ENCODE data around the gene GRM6. TPM values are rescaled to one million over a fixed set of nuclear protein-coding genes. Genes with fewer than 3 reads are reported as not detected.

The GRM6 gene
- polyA plus RNA-seq, 3 donors: not detected

DNA sequence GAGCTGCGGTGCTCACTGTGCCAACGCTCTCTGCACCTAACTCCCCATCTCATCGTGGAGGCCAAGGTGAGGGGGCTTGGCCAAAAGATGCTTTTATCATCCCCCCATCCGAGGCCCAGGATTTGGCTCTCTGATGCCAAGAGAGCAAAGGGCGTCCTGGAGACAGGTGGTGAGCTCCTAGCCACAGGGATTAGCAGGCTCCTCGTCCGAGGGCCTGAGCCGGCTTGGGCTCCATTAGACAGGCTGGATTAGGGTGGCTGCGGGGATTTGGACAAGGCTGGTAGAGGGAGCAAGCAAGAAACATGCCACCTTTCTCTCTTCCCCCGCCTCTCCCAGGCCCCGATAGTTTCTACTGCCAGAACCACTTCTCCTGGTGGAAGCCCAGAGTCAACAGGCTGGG lies 1.0 kb upstream of the GRM6 start:
- peaks cover 20 to 68% (median 45%) of the 10 kb centered on the region in 7 donors for H3K9me3 Mint-ChIP-seq
- intact Hi-C loops (cut with micrococcal nuclease): no loop called here
- H4K20me1 ChIP-seq (ENCODE audit: insufficient read depth, low read length): no peaks in the 10 kb centered on the region
- peaks cover 38 to 48% of the 10 kb centered on the region in 2 donors for H3K9me3 ChIP-seq (replicated peaks in 1 of 2; ENCODE audit: control insufficient read depth in 1 of 2, insufficient read depth in 1 of 2, low read length in 2 of 2)
- no peak overlapping the region for H3K27ac Mint-ChIP-seq
- peaks cover 33 to 48% (median 38%) of the 10 kb centered on the region in 3 donors for H3K27me3 Mint-ChIP-seq (ENCODE audit: low read depth in 3 of 3)
- TF ChIP-seq, protein P1, sequence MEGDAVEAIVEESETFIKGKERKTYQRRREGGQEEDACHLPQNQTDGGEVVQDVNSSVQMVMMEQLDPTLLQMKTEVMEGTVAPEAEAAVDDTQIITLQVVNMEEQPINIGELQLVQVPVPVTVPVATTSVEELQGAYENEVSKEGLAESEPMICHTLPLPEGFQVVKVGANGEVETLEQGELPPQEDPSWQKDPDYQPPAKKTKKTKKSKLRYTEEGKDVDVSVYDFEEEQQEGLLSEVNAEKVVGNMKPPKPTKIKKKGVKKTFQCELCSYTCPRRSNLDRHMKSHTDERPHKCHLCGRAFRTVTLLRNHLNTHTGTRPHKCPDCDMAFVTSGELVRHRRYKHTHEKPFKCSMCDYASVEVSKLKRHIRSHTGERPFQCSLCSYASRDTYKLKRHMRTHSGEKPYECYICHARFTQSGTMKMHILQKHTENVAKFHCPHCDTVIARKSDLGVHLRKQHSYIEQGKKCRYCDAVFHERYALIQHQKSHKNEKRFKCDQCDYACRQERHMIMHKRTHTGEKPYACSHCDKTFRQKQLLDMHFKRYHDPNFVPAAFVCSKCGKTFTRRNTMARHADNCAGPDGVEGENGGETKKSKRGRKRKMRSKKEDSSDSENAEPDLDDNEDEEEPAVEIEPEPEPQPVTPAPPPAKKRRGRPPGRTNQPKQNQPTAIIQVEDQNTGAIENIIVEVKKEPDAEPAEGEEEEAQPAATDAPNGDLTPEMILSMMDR (IDR thresholded peaks at IDR 0.05): no peak
- H3K27ac ChIP-seq (ENCODE audit: low read depth in 1 of 2, low read length in 2 of 2): no peak overlapping the region
- no peaks in the 10 kb centered on the region for H3K36me3 Mint-ChIP-seq
- 75% methylated on average over 4 of the region's 11 CpGs for WGBS (ENCODE audit: insufficient coverage)
- no peak overlapping the region for H3K4me2 ChIP-seq (replicated peaks; ENCODE audit: extremely low read depth, low read length, poor library complexity, severe bottlenecking)
- no peak for DNase-seq
- H3K27me3 ChIP-seq (ENCODE audit: control insufficient read depth in 2 of 2, insufficient read depth in 2 of 2, low read length in 2 of 2): peaks cover 0 to 35% of the 10 kb centered on the region in 2 donors
- H3K4me3 Mint-ChIP-seq: no peak overlapping the region
- no peak overlapping the region for H2AFZ ChIP-seq (ENCODE audit: insufficient read depth, low read depth, low read length, poor library complexity, severe bottlenecking)
- H3K36me3 ChIP-seq (replicated peaks in 1 of 2; ENCODE audit: control insufficient read depth in 1 of 2, insufficient read depth in 2 of 2, low read length in 2 of 2): no peaks in the 10 kb centered on the region
- no peaks in the 10 kb centered on the region for H3K4me1 Mint-ChIP-seq
- no peaks in the 10 kb centered on the region for H3K79me2 ChIP-seq (ENCODE audit: insufficient read depth, low read length)
- H3K4me1 ChIP-seq (ENCODE audit: control insufficient read depth in 1 of 2, insufficient read depth in 2 of 2, low read length in 2 of 2): no peaks in the 10 kb centered on the region
- H3K4me3 ChIP-seq (replicated peaks in 1 of 3; ENCODE audit: low read depth in 2 of 3, low read length in 3 of 3): no peak overlapping the region
- H3K9ac ChIP-seq (ENCODE audit: insufficient read depth, low read length, poor library complexity, severe bottlenecking): no peak overlapping the region

DNA sequence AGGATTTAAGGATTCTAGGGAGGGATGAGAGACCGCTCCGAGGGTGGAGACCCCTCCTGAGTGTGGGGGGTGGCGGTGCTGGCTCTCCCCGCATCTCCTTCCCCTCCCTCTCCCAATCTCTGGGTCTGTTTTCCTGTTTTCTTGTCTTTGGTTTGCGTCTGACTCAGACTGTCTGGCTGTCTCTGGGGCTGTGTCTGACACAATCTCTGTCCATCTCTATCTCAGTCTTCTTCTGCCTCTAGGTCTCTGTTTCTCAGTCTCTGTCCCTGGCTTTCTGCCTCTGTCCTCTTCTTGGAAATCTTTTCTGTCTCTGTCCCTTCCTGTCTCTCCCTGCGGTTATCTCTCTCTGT lies 196 bp upstream of the GRM6 start:
- Histone ChIP-seq H3K4me3 (replicated peaks in 1 of 3; ENCODE audit: low read depth in 2 of 3, low read length in 3 of 3) (no peak overlapping the region), H3K9ac (ENCODE audit: insufficient read depth, low read length, poor library complexity, severe bottlenecking) (no peak overlapping the region), H3K4me1 (ENCODE audit: control insufficient read depth in 1 of 2, insufficient read depth in 2 of 2, low read length in 2 of 2) (no peaks in the 10 kb centered on the region), H4K20me1 (ENCODE audit: insufficient read depth, low read length) (no peaks in the 10 kb centered on the region), H3K79me2 (ENCODE audit: insufficient read depth, low read length) (no peaks in the 10 kb centered on the region), H2AFZ (ENCODE audit: insufficient read depth, low read depth, low read length, poor library complexity, severe bottlenecking) (no peak overlapping the region), H3K9me3 (replicated peaks in 1 of 2; ENCODE audit: control insufficient read depth in 1 of 2, insufficient read depth in 1 of 2, low read length in 2 of 2) (peaks cover 40 to 48% of the 10 kb centered on the region in 2 donors), H3K36me3 (replicated peaks in 1 of 2; ENCODE audit: control insufficient read depth in 1 of 2, insufficient read depth in 2 of 2, low read length in 2 of 2) (no peaks in the 10 kb centered on the region), H3K27me3 (ENCODE audit: control insufficient read depth in 2 of 2, insufficient read depth in 2 of 2, low read length in 2 of 2) (peaks cover 0 to 35% of the 10 kb centered on the region in 2 donors), H3K4me2 (replicated peaks; ENCODE audit: extremely low read depth, low read length, poor library complexity, severe bottlenecking) (no peak overlapping the region), H3K27ac (ENCODE audit: low read depth in 1 of 2, low read length in 2 of 2) (no peak overlapping the region)
- no peak overlapping the region for H3K27ac Mint-ChIP-seq
- no peaks in the 10 kb centered on the region for H3K36me3 Mint-ChIP-seq
- intact Hi-C loops (cut with micrococcal nuclease): no loop called here
- TF ChIP-seq, protein P1 (IDR thresholded peaks at IDR 0.05): no peak
- H3K9me3 Mint-ChIP-seq: peaks cover 26 to 68% (median 48%) of the 10 kb centered on the region in 7 donors
- peak overlapping the region in 1 of 2 donors; percentile 64 for H3K4me3 Mint-ChIP-seq
- peaks cover 33 to 48% (median 38%) of the 10 kb centered on the region in 3 donors for H3K27me3 Mint-ChIP-seq (ENCODE audit: low read depth in 3 of 3)
- 37% methylated on average over 3 of the region's 6 CpGs for WGBS (ENCODE audit: insufficient coverage)
- no peak for DNase-seq
- no peaks in the 10 kb centered on the region for H3K4me1 Mint-ChIP-seq

All from CD14-positive monocyte (primary cell).